ENCODE results near the gene CHD3.

Gene CHD3

GRCh38 chr17:7888184-7888920, at the start of gene CHD3:
Gene CHD3 (plus strand): TSS chr17:7888789. CDS start chr17:7889001, 212 bp downstream.
- peak; percentile 59 for DNase-seq

- no peak for DNase-seq
These were observed 49.3 kb upstream of the CHD3 start for GRCh38 chr17:7839190-7839875.

GRCh38 chr17:7839876-7840261, 48.7 kb upstream of the CHD3 start:
- no peak for DNase-seq

GRCh38 chr17:7840441-7840840, 48.1 kb upstream of the CHD3 start:
- no peak for DNase-seq

GRCh38 chr17:7840875-7841274, 47.7 kb upstream of the CHD3 start:
- DNase-seq: no peak

- peak; percentile 91 for DNase-seq
These were observed 47.1 kb upstream of the CHD3 start for GRCh38 chr17:7841396-7841914.

- peak; percentile 94 for DNase-seq
These were observed 46.6 kb upstream of the CHD3 start for GRCh38 chr17:7841915-7842379.

GRCh38 chr17:7842380-7843256, 46.0 kb upstream of the CHD3 start:
- peak; percentile 81 for DNase-seq

GRCh38 chr17:7843257-7843535, 45.4 kb upstream of the CHD3 start:
- no peak for DNase-seq

- peak; percentile 86 for DNase-seq
These were observed 44.9 kb upstream of the CHD3 start for GRCh38 chr17:7843536-7844291.

- peak; percentile 93 for DNase-seq
These were observed 44.1 kb upstream of the CHD3 start for GRCh38 chr17:7844292-7845154.

- no peak for DNase-seq
These were observed 43.1 kb upstream of the CHD3 start for GRCh38 chr17:7845359-7846062.

- no peak for DNase-seq
These were observed 42.4 kb upstream of the CHD3 start for GRCh38 chr17:7846063-7846735.

GRCh38 chr17:7846765-7847661, 41.6 kb upstream of the CHD3 start:
- DNase-seq: no peak

- DNase-seq: no peak
These were observed 40.4 kb upstream of the CHD3 start for GRCh38 chr17:7848131-7848579.

GRCh38 chr17:7848739-7849129, 39.9 kb upstream of the CHD3 start:
- no peak for DNase-seq

GRCh38 chr17:7849130-7849750, 39.3 kb upstream of the CHD3 start:
- DNase-seq: no peak

- DNase-seq: no peak
These were observed 38.7 kb upstream of the CHD3 start for GRCh38 chr17:7849751-7850504.
